ENCODE results near the gene SLC4A5.
A peak's percentile ranks its signal among the peaks of the same experiment; 100 is the strongest.

The SLC4A5 gene

DNA sequence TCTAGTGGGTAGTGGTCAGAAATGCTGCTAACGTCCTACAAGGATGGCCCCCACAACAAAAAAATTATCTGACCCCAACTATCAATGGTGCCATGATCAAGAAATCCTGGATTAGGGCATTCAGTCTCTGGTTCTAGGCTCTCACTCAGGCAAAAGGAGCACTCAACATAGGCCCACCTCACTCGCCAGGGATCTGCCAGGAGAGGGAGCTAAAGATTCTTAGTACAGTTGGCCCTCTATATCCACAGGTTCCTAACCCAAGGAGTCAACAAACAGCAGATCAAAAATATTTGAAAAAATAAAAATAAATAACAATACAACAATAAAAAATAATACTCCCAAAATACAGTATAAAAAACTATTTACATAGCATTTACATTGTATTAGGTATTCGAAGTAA lies 10.0 kb downstream of the SLC4A5 start:
- TF ChIP-seq ZNF645 (tag by site-specific recombination; IDR thresholded peaks at IDR 0.05) = no peak
- TF ChIP-seq KLF9 (tag by site-specific recombination; IDR thresholded peaks at IDR 0.05; ENCODE audit: low read depth) = no peak
- TF ChIP-seq ZNF654 (tag by site-specific recombination; IDR thresholded peaks at IDR 0.05; ENCODE audit: low read depth) = peak; percentile 51
- no peak for TF ChIP-seq ZNF354C (tag by site-specific recombination; IDR thresholded peaks at IDR 0.05; ENCODE audit: borderline replicate concordance, low read depth)
- no peak for TF ChIP-seq GLIS1 (tag by site-specific recombination; IDR thresholded peaks at IDR 0.05)
- TF ChIP-seq MYNN (tag by site-specific recombination; IDR thresholded peaks at IDR 0.05; ENCODE audit: borderline replicate concordance) = no peak
- TF ChIP-seq SCRT2 (tag by site-specific recombination; IDR thresholded peaks at IDR 0.05) = peak; percentile 83
- TF ChIP-seq ZNF155 (tag by site-specific recombination; IDR thresholded peaks at IDR 0.05) = no peak
- TF ChIP-seq ZNF610 (tag by site-specific recombination; IDR thresholded peaks at IDR 0.05; ENCODE audit: borderline replicate concordance) = no peak
- TF ChIP-seq, protein P1, sequence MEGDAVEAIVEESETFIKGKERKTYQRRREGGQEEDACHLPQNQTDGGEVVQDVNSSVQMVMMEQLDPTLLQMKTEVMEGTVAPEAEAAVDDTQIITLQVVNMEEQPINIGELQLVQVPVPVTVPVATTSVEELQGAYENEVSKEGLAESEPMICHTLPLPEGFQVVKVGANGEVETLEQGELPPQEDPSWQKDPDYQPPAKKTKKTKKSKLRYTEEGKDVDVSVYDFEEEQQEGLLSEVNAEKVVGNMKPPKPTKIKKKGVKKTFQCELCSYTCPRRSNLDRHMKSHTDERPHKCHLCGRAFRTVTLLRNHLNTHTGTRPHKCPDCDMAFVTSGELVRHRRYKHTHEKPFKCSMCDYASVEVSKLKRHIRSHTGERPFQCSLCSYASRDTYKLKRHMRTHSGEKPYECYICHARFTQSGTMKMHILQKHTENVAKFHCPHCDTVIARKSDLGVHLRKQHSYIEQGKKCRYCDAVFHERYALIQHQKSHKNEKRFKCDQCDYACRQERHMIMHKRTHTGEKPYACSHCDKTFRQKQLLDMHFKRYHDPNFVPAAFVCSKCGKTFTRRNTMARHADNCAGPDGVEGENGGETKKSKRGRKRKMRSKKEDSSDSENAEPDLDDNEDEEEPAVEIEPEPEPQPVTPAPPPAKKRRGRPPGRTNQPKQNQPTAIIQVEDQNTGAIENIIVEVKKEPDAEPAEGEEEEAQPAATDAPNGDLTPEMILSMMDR (tag by site-specific recombination; IDR thresholded peaks at IDR 0.05) = 0 out of 2 replicates have a peak, but pooled peaks have one; percentile 20
- TF ChIP-seq, protein P2, sequence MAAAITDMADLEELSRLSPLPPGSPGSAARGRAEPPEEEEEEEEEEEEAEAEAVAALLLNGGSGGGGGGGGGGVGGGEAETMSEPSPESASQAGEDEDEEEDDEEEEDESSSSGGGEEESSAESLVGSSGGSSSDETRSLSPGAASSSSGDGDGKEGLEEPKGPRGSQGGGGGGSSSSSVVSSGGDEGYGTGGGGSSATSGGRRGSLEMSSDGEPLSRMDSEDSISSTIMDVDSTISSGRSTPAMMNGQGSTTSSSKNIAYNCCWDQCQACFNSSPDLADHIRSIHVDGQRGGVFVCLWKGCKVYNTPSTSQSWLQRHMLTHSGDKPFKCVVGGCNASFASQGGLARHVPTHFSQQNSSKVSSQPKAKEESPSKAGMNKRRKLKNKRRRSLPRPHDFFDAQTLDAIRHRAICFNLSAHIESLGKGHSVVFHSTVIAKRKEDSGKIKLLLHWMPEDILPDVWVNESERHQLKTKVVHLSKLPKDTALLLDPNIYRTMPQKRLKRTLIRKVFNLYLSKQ (tag by site-specific recombination; IDR thresholded peaks at IDR 0.05; ENCODE audit: borderline replicate concordance) = no peak
- TF ChIP-seq ZNF335 (tag by site-specific recombination; conservative IDR thresholded peaks at IDR 0.05) = no peak
- no peak overlapping the region for H3K4me3 ChIP-seq (ENCODE audit: low read depth, low read length)
- H3K4me1 ChIP-seq (ENCODE audit: control insufficient read depth, insufficient read depth, low read length) = no peaks in the 10 kb centered on the region
- ChIA-PET CTCF (interaction anchor here (0.6 to 5.3 kb wide), 13 partner anchors 8 to 653 kb away, joined by 3 to 61 read pairs (median 5); partner anchors contain the start of gene SLC4A5), POLR2A (interaction anchor here (0.6 kb wide), 1 partner anchor 68 kb away, joined by 5 read pairs; no protein-coding TSS in a partner anchor)
- no peaks in the 10 kb centered on the region for H3K9me3 ChIP-seq (ENCODE audit: control insufficient read depth, insufficient read depth, low read depth, low read length)
- H3K27ac ChIP-seq (ENCODE audit: extremely low read depth, low read depth, low read length) = no peak overlapping the region
- H3K36me3 ChIP-seq (ENCODE audit: control insufficient read depth in 2 of 2, insufficient read depth in 1 of 2, low read length in 2 of 2) = peaks cover 6 to 9% of the 10 kb centered on the region in 2 experiments; a peak in 2 of 3 replicates

- POLR2A ChIA-PET = interaction anchor here (0.6 kb wide), 1 partner anchor 69 kb away, joined by 5 read pairs; no protein-coding TSS in a partner anchor
- Histone ChIP-seq H3K4me3 (ENCODE audit: low read depth, low read length) (no peak overlapping the region), H3K4me1 (ENCODE audit: control insufficient read depth, insufficient read depth, low read length) (no peaks in the 10 kb centered on the region), H3K9me3 (ENCODE audit: control insufficient read depth, insufficient read depth, low read depth, low read length) (no peaks in the 10 kb centered on the region), H3K36me3 (ENCODE audit: control insufficient read depth in 2 of 2, insufficient read depth in 1 of 2, low read length in 2 of 2) (peaks cover 6 to 9% of the 10 kb centered on the region in 2 experiments; a peak in 2 of 3 replicates), H3K27ac (ENCODE audit: extremely low read depth, low read depth, low read length) (no peak overlapping the region)
- no peak for TF ChIP-seq HOXC10 (CRISPR knock-in tag; IDR thresholded peaks at IDR 0.05)
- TF ChIP-seq ZNF473 (tag by site-specific recombination; IDR thresholded peaks at IDR 0.05) = no peak
- no peak for TF ChIP-seq ATF2 (tag by site-specific recombination; IDR thresholded peaks at IDR 0.05; ENCODE audit: low read depth)
- TF ChIP-seq, protein P3, sequence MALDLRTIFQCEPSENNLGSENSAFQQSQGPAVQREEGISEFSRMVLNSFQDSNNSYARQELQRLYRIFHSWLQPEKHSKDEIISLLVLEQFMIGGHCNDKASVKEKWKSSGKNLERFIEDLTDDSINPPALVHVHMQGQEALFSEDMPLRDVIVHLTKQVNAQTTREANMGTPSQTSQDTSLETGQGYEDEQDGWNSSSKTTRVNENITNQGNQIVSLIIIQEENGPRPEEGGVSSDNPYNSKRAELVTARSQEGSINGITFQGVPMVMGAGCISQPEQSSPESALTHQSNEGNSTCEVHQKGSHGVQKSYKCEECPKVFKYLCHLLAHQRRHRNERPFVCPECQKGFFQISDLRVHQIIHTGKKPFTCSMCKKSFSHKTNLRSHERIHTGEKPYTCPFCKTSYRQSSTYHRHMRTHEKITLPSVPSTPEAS (tag by site-specific recombination; IDR thresholded peaks at IDR 0.05) = peak; percentile 70
- TF ChIP-seq, protein P4, sequence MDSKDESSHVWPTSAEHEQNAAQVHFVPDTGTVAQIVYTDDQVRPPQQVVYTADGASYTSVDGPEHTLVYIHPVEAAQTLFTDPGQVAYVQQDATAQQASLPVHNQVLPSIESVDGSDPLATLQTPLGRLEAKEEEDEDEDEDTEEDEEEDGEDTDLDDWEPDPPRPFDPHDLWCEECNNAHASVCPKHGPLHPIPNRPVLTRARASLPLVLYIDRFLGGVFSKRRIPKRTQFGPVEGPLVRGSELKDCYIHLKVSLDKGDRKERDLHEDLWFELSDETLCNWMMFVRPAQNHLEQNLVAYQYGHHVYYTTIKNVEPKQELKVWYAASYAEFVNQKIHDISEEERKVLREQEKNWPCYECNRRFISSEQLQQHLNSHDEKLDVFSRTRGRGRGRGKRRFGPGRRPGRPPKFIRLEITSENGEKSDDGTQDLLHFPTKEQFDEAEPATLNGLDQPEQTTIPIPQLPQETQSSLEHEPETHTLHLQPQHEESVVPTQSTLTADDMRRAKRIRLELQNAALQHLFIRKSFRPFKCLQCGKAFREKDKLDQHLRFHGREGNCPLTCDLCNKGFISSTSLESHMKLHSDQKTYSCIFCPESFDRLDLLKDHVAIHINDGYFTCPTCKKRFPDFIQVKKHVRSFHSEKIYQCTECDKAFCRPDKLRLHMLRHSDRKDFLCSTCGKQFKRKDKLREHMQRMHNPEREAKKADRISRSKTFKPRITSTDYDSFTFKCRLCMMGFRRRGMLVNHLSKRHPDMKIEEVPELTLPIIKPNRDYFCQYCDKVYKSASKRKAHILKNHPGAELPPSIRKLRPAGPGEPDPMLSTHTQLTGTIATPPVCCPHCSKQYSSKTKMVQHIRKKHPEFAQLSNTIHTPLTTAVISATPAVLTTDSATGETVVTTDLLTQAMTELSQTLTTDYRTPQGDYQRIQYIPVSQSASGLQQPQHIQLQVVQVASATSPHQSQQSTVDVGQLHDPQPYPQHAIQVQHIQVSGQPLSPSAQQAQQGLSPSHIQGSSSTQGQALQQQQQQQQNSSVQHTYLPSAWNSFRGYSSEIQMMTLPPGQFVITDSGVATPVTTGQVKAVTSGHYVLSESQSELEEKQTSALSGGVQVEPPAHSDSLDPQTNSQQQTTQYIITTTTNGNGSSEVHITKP (tag by site-specific recombination; IDR thresholded peaks at IDR 0.05) = peak; percentile 88
- TF ChIP-seq ZNF660 (tag by site-specific recombination; IDR thresholded peaks at IDR 0.05) = no peak
- no peak for TF ChIP-seq KLF1 (tag by site-specific recombination; IDR thresholded peaks at IDR 0.05)
- CTCF ChIA-PET = interaction anchor here (0.6 to 5.3 kb wide), 14 partner anchors 8 to 218 kb away, joined by 3 to 61 read pairs (median 4); partner anchors contain the start of gene SLC4A5
Observed at GRCh38 chr2:74332550-74333174, 10.6 kb downstream of the SLC4A5 start.

All from HEK293 (cell line).